Activated CD4-positive, alpha-beta T cell treated with anti-CD3 and anti-CD28 coated beads, Interleukin-2, Interleukin-4, amounts not matched to agents 100 ng/mL and 50 ng/mL, durations not matched to agents 16 hours and 8 hours (primary cell): ENCODE data around the gene SPRR3.
A peak's percentile ranks its signal among the peaks of the same experiment; 100 is the strongest.
"Not testable (repeated sequence)": the region's sequence is repeated elsewhere in the genome, so short reads cannot be mapped to it uniquely, and the experiment has no call there.

Source experiments
- DNase-seq: peaks from one replicate; pipeline ENCODE4 v3.0.0-alpha.2; 2020; ENCODE audit warnings: low spot score

The SPRR3 gene

DNA sequence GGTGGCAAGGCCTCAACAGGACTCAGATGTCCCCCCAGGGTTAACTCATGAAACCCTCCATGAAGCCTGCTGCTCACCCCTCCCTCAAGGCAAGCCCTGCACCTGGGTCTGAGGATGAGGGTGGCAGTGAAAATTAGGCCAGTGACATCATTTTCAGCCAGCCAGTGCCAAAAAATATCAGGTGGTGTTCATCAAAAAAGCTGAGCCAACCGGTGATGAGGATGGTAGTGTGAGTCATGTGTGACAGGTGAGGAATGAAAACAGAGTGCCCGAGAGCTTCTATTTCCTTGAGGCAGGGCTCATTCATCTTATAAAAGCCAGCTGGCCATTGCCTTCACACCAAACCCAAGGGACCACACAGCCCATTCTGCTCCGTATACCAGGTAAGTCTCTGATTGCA is 17.8 kb upstream of the SPRR3 start, which contains the start of gene SPRR1A:
Gene SPRR1A (plus strand): TSS at position 339 of the 400 bp plus-strand sequence. CDS start 1,150 bp downstream, outside the sequence.
- DNase-seq: no peak

DNA sequence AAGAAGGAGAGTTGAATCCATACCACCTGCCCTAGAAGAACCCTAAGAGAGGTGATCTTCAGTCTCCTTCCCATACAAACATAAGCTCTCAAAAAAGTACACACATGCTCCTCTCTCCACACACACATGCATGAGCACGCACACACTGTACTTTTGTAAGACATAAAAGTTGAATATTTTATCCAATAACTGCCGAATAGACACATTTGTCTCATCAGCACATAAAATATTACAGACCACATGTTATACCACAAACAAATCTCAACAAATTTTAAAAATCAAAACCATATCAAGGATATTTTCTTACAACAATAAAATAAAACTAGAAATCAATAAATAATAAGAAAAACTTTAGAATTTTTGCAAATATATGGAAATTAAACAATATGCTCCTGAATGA is 15.0 kb upstream of the SPRR3 start:
- DNase-seq: no peak

DNA sequence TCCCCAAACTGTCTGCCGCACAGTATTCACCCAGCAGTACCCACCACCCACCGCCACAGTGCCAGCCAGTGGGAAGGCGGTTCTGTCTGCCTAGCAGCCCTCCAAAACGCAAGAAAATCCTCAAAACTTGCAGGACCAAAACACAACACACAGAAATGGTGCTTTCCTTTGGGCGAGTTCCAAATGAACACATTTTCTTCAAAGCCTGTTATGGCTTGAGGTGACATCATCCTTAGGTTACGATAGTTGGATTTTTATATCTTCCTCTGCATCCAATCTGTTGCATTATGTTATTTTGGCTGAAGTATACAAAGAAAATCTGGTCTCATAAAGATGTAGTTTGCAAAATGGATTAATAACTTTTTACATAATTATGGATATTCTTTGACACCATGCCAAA is 8.4 kb upstream of the SPRR3 start:
- no peak for DNase-seq

GRCh38 chr1:152995842-152996241 is 5.7 kb upstream of the SPRR3 start:
- no peak for DNase-seq

GRCh38 chr1:152996633-152997400 is 4.7 kb upstream of the SPRR3 start:
- no peak for DNase-seq

- no peak for DNase-seq
Measured at GRCh38 chr1:152997901-152998300, 3.6 kb upstream of the SPRR3 start.

GRCh38 chr1:152998476-152998875 is 3.1 kb upstream of the SPRR3 start:
- DNase-seq: no peak

GRCh38 chr1:152999818-153000217 is 1.7 kb upstream of the SPRR3 start:
- no peak for DNase-seq

- no peak for DNase-seq
Measured at GRCh38 chr1:153000294-153000693, 1.3 kb upstream of the SPRR3 start.

GRCh38 chr1:153011235-153011758 is 9.7 kb downstream of the SPRR3 start:
- DNase-seq: not testable (repeated sequence)

- not testable (repeated sequence) for DNase-seq
Measured at GRCh38 chr1:153021829-153022228, 20.3 kb downstream of the SPRR3 start.

- DNase-seq: not testable (repeated sequence)
Measured at GRCh38 chr1:153022340-153022739, 20.8 kb downstream of the SPRR3 start.

DNA sequence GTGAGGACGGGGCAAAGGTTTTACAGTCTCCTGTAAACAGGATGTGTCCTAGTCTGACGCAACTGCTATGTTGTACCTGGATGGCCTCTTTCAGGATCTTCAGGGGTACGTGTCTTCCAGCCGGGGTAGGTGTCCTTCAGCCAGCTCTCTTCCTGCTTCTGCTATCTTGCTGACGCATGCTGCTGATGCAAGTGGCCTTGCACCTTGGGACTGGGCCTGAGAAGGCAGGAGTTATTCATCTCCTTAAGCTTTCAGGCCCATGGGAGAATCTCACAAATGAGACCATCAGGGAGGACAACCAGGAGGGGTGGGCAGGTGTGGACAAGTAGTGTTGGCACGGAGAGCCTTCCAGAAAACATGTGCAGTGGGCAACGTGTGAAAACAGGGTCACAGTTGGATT is 21.6 kb downstream of the SPRR3 start:
- DNase-seq: no peak

GRCh38 chr1:153024413-153024812 is 22.9 kb downstream of the SPRR3 start:
- no peak for DNase-seq

DNA sequence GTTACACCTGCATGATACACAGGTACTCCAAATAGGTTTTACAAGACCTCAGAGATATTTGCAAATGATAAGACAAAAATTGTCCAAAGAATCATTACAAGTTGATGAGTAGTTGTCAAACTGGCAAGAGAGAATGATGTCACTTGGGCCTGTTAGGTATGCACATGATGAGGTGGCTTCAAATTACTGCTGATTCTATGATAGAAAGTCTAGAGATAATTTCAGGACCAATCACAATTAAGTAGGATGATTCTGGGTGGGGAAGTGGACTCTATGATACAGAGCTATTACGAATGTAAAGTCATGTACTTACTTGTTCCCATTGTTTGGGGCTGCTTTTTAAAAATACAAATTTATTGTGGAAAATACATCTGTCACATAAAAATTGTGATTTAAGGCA is 24.2 kb downstream of the SPRR3 start:
- DNase-seq: no peak

DNA sequence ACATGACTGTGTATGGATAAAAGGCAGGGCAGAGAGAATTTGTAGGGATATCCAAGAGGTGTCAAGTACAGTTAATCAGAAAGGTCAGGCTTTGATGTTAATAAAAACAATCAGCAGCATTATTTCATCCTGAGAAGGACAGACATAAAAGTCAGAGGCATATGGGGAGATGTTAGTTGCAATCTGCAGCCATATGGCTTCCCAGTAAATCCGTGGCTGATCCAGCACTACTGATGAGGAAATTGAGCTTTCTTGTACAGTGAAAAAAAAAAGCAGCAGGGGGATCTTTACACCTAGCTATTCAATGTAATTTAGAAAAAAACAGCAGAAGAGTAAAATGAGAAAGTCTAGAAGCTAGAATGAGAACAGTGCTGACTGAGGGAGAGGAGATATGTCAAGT is 27.2 kb downstream of the SPRR3 start:
- DNase-seq: no peak

DNA sequence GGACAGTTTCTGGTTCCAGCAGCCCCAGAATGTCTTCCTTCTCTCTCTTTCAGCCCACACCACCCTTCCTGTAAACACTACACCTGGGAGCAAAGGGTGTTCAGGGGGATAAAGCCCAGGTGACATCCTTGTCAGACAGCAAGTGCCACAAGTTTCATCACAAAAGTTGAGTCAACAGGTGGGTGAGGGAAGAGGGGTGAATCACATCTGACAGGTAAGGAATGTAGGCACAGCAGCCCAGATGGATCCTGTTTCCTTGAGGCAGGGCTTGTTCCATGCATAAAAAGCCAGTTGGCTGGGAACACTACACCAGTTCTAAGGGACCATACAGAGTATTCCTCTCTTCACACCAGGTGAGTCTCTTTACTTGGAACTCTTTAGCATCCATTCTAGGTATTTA is 29.3 kb downstream of the SPRR3 start, which contains the start of gene SPRR1B:
Gene SPRR1B (plus strand): TSS at position 309 of the 400 bp plus-strand sequence. CDS start 1,143 bp downstream, outside the sequence.
- DNase-seq: no peak

DNA sequence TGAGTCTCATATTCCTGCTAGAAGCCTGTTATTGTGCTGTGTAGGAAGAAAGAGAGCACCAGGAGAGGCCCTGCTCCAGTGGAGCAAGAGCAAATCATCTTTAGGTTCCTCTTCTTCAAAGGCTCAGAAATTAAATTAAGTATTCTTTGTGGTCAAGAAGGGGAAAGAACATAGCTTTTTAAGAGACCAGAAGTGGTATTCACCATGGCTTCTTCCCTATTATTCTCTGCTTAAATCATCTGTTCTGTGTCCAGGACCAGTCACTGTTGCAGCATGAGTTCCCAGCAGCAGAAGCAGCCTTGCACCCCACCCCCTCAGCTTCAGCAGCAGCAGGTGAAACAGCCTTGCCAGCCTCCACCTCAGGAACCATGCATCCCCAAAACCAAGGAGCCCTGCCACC is 30.5 kb downstream of the SPRR3 start:
- DNase-seq: no peak

DNA sequence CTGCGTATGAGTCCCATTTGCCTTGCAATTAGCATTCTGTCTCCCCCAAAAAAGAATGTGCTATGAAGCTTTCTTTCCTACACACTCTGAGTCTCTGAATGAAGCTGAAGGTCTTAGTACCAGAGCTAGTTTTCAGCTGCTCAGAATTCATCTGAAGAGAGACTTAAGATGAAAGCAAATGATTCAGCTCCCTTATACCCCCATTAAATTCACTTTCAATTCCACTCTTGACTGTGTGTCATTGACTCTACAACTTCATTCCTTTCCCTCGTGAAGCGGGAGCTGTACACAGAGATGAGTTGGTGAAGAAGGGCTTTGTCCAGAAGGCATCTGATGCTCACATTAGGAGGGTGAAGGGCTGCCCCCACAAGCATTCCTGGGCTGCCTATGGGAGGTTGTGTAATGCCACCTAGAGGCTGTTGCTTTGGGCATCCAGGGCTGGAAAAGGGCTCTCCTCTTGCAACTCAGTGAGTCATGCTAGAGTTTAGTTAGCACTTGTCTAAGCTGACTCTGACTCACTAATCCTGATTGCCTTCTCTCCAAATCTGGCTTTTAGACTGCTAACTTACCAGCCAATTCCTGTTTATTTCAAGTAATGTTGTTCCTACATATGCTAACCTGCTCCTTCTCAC is 31.2 kb downstream of the SPRR3 start:
- DNase-seq: peak; percentile 4

GRCh38 chr1:153035211-153035610 is 33.7 kb downstream of the SPRR3 start:
- no peak for DNase-seq

GRCh38 chr1:153040950-153041631 is 39.5 kb downstream of the SPRR3 start, which contains the start of gene SPRR2D:
TSS of gene SPRR2D (minus strand) at chr1:153041120. CDS start at chr1:153040346, 774 bp downstream.
- no peak for DNase-seq

DNA sequence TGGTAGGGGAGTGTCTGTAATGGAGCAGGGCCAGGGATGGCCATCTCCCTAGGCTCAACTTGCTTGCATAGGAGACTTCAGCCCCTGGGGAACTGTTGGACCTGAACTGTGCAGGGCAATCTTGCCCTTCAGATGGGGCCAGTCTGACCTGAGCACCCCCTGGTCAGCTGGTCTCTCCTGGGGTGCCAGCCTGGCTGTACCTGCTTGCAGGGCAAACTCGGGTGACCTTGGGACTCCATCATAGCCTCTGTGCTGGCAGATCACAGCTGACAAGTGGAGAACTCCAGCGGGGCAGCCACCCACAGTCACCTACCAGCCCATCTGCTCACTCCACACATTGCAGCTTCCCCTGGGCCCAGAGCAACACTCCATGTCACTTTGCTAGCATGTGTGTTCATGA is 47.7 kb downstream of the SPRR3 start:
- no peak for DNase-seq
